Heart right ventricle (tissue), 16 donors: ENCODE data around the gene PYGB. TPM values are rescaled to one million over a fixed set of nuclear protein-coding genes. Genes with fewer than 3 reads are reported as not detected.
A peak's percentile ranks its signal among the peaks of the same experiment; 100 is the strongest.

ENCODE experiments used
- ATAC-seq, 8 donors: fragments of 200-7000 bp; cut with Tn5 transposase; one replicate each; pipeline ENCODE4 v1.9.1; 2020; ENCODE audit warnings: mild to moderate bottlenecking in 8 of 8, moderate library complexity in 8 of 8, moderate number of reproducible peaks in 1 of 8
- DNase-seq, 2 donors: peaks; one replicate each; pipeline ENCODE4 v3.0.0-alpha.2; 2020
- H3K27ac ChIP-seq, 10 donors: fragments of 200-600 bp; sonication (generic) in 2 of 10; one replicate each; pipeline versions ENCODE4 v1.5.0 to v1.8.0; 2020 to 2022; ENCODE audit warnings: mild to moderate bottlenecking in 3 of 10
- H3K27me3 ChIP-seq, 7 donors: fragments of 200-600 bp; one replicate each; pipeline ENCODE4 v1.8.0; 2021 to 2022; ENCODE audit warnings: mild to moderate bottlenecking in 2 of 7
- H3K36me3 ChIP-seq, 9 donors: fragments of 200-600 bp; sonication (generic) in 1 of 9; one replicate each; pipeline versions ENCODE4 v1.5.0 to v1.8.0; 2020 to 2022; ENCODE audit warnings: mild to moderate bottlenecking in 2 of 9
- H3K4me1 ChIP-seq, 9 donors: fragments of 200-600 bp; sonication (generic) in 1 of 9; one replicate each; pipeline versions ENCODE4 v1.5.0 to v1.8.0; 2020 to 2022; ENCODE audit warnings: mild to moderate bottlenecking in 4 of 9
- H3K4me3 ChIP-seq, 10 donors: fragments of 200-600 bp; sonication (generic) in 2 of 10; one replicate each; pipeline versions ENCODE4 v1.5.0 to v1.8.0; 2020 to 2022; ENCODE audit warnings: mild to moderate bottlenecking in 7 of 10, moderate library complexity in 2 of 10
- H3K9me3 ChIP-seq, 11 donors: fragments of 200-600 bp in 10 of 11; sonication (generic) in 2 of 11; one replicate each; pipeline versions ENCODE4 v1.5.0 to v1.8.0; 2013 to 2022; ENCODE audit warnings: mild to moderate bottlenecking in 2 of 11, control low read depth in 1 of 11, moderate library complexity in 1 of 11
- WGBS, 2 donors: extraction: QIAGEN DNeasy Blood & Tissue Kit; methylation state at CpG; one replicate each; pipeline ENCODE4 v1.1.7; 2013; ENCODE audit warnings: inconsistent platforms in 1 of 2; 5-methylcytosine and 5-hydroxymethylcytosine counted together
- intact Hi-C, 10 donors: fragments of 100-400 bp; cut with DNase I; formaldehyde crosslinking; loops; one replicate each; pipeline versions ENCODE4 v1.11.1 to v1.14.2; 2022
- polyA plus RNA-seq, 2 donors: library from polyadenylated mRNA; stranded (reverse); fragments of 200-250 nt; gene quantifications; one replicate each; pipeline ENCODE4 v1.2.3, GENCODE V29; 2013
- total RNA-seq, 10 donors: library from RNA; stranded (reverse); fragmentation: NEBNext Ultra II Directional in 3 of 10; extraction: Animal tissue kit (Norgen Biotek cat#: 25700) in 3 of 10; gene quantifications; one replicate each; pipeline versions ENCODE4 v1.2.1 to v1.2.4, GENCODE V29; 2021 to 2023
- TF ChIP-seq, protein P1 (sequence below), 9 donors: fragments of 200-600 bp; sonication (generic) in 2 of 9; IDR thresholded peaks; one replicate each; pipeline versions ENCODE4 v1.5.0 to v1.8.0; 2021 to 2022; ENCODE audit warnings: antibody characterized with exemption in 9 of 9, mild to moderate bottlenecking in 5 of 9, moderate library complexity in 1 of 9
- donor health status: Arrhythmogenic right ventricular cardiomyopathy.
- donor health status: ischemic (EF 13 %, LVEDD 7.1; RV severe dilation, severe dysfunction).
- donor health status: healthy with polysubstance abuse.
- donor health status: DM: no; HTN: yes; CAD: no.
- donor health status: DM: no; HTN: no; CAD: no.
- donor health status: ischemic (EF 25% LVEDD 6.9; RV normal size, moderate dysfunction).
- donor health status: ischemic (EF 25% LVEDD 5.7; RV mildly dilated, moderate dysfunction).
- donor health status: healthy.
- donor health status: DM: yes; HTN: yes; CAD: no.
- donor health status: Ischemic cardiomyopathy.
- donor health status: ischemic (EF 35%, LVEDD 5.7; RV mildly dilated, moderate dysfunction).
- donor health status: nonischemic (EF 11% LVEDD 7.7; RV severe dilation, severe dysfunction).
- donor health status: DM: yes; HTN: yes; CAD: no.
- donor health status: PGD.
- donor health status: ischemic (EF 29% LVEDD 5.4; RV normal size, mild dysfunction).
- donor health status: nonischemic (EF 23%, LVEDD 6.1; RV moderate dilation, normal function).

The PYGB gene
- total and polyA plus RNA-seq, 12 donors, result 83.1 to 462 (median 269) TPM

GRCh38 chr20:25299806-25300205 is 51.9 kb downstream of the PYGB start:
- Histone ChIP-seq H3K4me3 (no peak overlapping the region), H3K27me3 (no peaks in the 10 kb centered on the region), H3K36me3 (peaks cover 0 to 91% (median 20%) of the 10 kb centered on the region in 9 donors), H3K4me1 (peaks cover 13 to 43% (median 26%) of the 10 kb centered on the region in 9 donors), H3K9me3 (no peaks in the 10 kb centered on the region), H3K27ac (no peak overlapping the region)
- TF ChIP-seq, protein P1, sequence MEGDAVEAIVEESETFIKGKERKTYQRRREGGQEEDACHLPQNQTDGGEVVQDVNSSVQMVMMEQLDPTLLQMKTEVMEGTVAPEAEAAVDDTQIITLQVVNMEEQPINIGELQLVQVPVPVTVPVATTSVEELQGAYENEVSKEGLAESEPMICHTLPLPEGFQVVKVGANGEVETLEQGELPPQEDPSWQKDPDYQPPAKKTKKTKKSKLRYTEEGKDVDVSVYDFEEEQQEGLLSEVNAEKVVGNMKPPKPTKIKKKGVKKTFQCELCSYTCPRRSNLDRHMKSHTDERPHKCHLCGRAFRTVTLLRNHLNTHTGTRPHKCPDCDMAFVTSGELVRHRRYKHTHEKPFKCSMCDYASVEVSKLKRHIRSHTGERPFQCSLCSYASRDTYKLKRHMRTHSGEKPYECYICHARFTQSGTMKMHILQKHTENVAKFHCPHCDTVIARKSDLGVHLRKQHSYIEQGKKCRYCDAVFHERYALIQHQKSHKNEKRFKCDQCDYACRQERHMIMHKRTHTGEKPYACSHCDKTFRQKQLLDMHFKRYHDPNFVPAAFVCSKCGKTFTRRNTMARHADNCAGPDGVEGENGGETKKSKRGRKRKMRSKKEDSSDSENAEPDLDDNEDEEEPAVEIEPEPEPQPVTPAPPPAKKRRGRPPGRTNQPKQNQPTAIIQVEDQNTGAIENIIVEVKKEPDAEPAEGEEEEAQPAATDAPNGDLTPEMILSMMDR (IDR thresholded peaks at IDR 0.05), result no peak
- no peak for DNase-seq
- intact Hi-C loops, result loop anchor here in 4 of 10 donors (5.0 to 10.0 kb wide), 5 partner anchors 48 to 305 kb away; partner anchors contain the start of genes APMAP (in 1 of the 4) and ENTPD6 (in 1 of the 4)
- ATAC-seq, result no peak
- 83 to 90% methylated on average over 9 of the region's 9 CpGs for WGBS, 2 donors

GRCh38 chr20:25300496-25301170 is 52.7 kb downstream of the PYGB start:
- DNase-seq (no peak), ATAC-seq (peak in 5 of 8 donors; percentile 15 to 55 (median 37))
- no peaks in the 10 kb centered on the region for H3K9me3 ChIP-seq
- no peak overlapping the region for H3K4me3 ChIP-seq
- TF ChIP-seq, protein P1 (IDR thresholded peaks at IDR 0.05), result peak in 2 of 9 donors; percentile 15 to 25
- peaks cover 8 to 35% (median 18%) of the 10 kb centered on the region in 9 donors for H3K4me1 ChIP-seq
- intact Hi-C loops, result no loop called here
- 71 to 72% methylated on average over 13 of the region's 13 CpGs for WGBS, 2 donors
- peaks cover 0 to 91% (median 20%) of the 10 kb centered on the region in 9 donors for H3K36me3 ChIP-seq
- no peaks in the 10 kb centered on the region for H3K27me3 ChIP-seq
- H3K27ac ChIP-seq, result peak overlapping the region in 3 of 10 donors; percentile 1 to 43 (median 35)

DNA sequence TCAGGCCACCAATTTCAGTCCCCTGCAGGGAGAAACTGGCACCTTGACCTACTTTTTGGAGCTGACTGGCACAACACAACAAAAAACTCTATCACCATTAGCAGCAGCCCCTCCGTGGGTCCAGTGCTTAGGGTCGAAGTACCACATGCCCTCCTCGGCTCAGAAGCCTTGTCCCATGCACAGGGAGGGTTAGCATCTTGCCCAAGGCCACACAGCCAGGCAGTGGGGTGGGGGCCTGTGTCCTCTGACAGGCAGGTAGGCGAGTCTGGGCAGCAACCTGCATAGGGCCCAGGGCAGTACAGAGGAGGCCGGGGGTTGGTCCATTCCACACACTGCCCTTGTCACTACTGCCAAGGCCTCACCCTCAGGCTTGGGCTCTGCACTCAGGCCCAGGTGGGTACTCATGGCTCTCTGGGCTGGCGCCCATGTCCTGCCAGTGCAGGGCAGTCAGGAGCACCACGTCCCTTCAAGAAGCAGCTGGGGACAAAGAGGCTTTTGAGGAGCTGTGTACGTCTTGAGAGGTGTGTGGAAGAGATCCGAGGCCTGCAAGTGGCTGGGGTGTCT is 53.6 kb downstream of the PYGB start:
- Histone ChIP-seq H3K27ac (peak overlapping the region in 3 of 10 donors; percentile 1 to 43 (median 35)), H3K4me1 (peaks cover 0 to 27% (median 10%) of the 10 kb centered on the region in 9 donors), H3K27me3 (no peaks in the 10 kb centered on the region), H3K4me3 (no peak overlapping the region), H3K36me3 (peaks cover 0 to 93% (median 15%) of the 10 kb centered on the region in 9 donors), H3K9me3 (no peaks in the 10 kb centered on the region)
- no peak for DNase-seq
- intact Hi-C loops, result no loop called here
- TF ChIP-seq, protein P1 (IDR thresholded peaks at IDR 0.05), result no peak
- ATAC-seq, result peak in 6 of 8 donors; percentile 6 to 29 (median 13)
- WGBS, 2 donors, result 83 to 85% methylated on average over 9 of the region's 9 CpGs

GRCh38 chr20:25302596-25302995 is 54.7 kb downstream of the PYGB start:
- Histone ChIP-seq H3K36me3 (peaks cover 0 to 86% (median 6%) of the 10 kb centered on the region in 9 donors), H3K9me3 (no peaks in the 10 kb centered on the region), H3K27ac (no peak overlapping the region), H3K4me3 (no peak overlapping the region), H3K27me3 (no peaks in the 10 kb centered on the region), H3K4me1 (peaks cover 0 to 16% (median 0%) of the 10 kb centered on the region in 9 donors)
- TF ChIP-seq, protein P1 (IDR thresholded peaks at IDR 0.05), result no peak
- intact Hi-C loops, result no loop called here
- WGBS, 2 donors, result 85 to 90% methylated on average over 6 of the region's 6 CpGs
- DNase-seq (no peak), ATAC-seq (peak in 2 of 8 donors; percentile 1 to 8)
